Islet precursor cell (in vitro differentiated cells): ENCODE measurements around the gene KANK4.
A peak's percentile ranks its signal among the peaks of the same experiment; 100 is the strongest.

Experiments used
- DNase-seq: peaks from one replicate; pipeline ENCODE4 v3.0.0-alpha.2; 2018

Gene KANK4

GRCh38 chr1:62336995-62337705 is 17.9 kb upstream of the KANK4 start:
- peak; percentile 64 for DNase-seq

- DNase-seq: no peak
Observed at GRCh38 chr1:62336638-62336994, 17.4 kb upstream of the KANK4 start.

GRCh38 chr1:62335656-62336055 is 16.4 kb upstream of the KANK4 start:
- no peak for DNase-seq

- DNase-seq: no peak
Observed at GRCh38 chr1:62334434-62334985, 15.3 kb upstream of the KANK4 start.

GRCh38 chr1:62333441-62333840 is 14.2 kb upstream of the KANK4 start:
- peak; percentile 85 for DNase-seq

- peak; percentile 81 for DNase-seq
Observed at GRCh38 chr1:62327360-62328055, 8.3 kb upstream of the KANK4 start.

GRCh38 chr1:62325681-62326080 is 6.4 kb upstream of the KANK4 start:
- peak; percentile 93 for DNase-seq

GRCh38 chr1:62325081-62325480 is 5.8 kb upstream of the KANK4 start:
- DNase-seq: peak; percentile 97

GRCh38 chr1:62321446-62321845 is 2.2 kb upstream of the KANK4 start:
- peak; percentile 97 for DNase-seq

- DNase-seq: no peak
Observed at GRCh38 chr1:62318320-62318755, 896 bp downstream of the KANK4 start.

GRCh38 chr1:62317021-62317768 is 2.0 kb downstream of the KANK4 start:
- no peak for DNase-seq

GRCh38 chr1:62316135-62316534 is 3.1 kb downstream of the KANK4 start:
- no peak for DNase-seq

GRCh38 chr1:62315387-62315786 is 3.8 kb downstream of the KANK4 start:
- no peak for DNase-seq

- no peak for DNase-seq
Observed at GRCh38 chr1:62314454-62315350, 4.5 kb downstream of the KANK4 start.

GRCh38 chr1:62312698-62313097 is 6.5 kb downstream of the KANK4 start:
- no peak for DNase-seq

GRCh38 chr1:62311473-62311943 is 7.7 kb downstream of the KANK4 start:
- peak; percentile 90 for DNase-seq

GRCh38 chr1:62309906-62310305 is 9.3 kb downstream of the KANK4 start:
- no peak for DNase-seq

- no peak for DNase-seq
Observed at GRCh38 chr1:62308606-62309005, 10.6 kb downstream of the KANK4 start.

GRCh38 chr1:62307895-62308492 is 11.2 kb downstream of the KANK4 start:
- DNase-seq: peak; percentile 96

GRCh38 chr1:62307446-62307845 is 11.8 kb downstream of the KANK4 start:
- no peak for DNase-seq

GRCh38 chr1:62306065-62306464 is 13.2 kb downstream of the KANK4 start:
- no peak for DNase-seq

GRCh38 chr1:62304975-62305374 is 14.3 kb downstream of the KANK4 start:
- DNase-seq: no peak
